Renal pelvis (tissue), 4 donors: ENCODE measurements around the gene MMD2. TPM values are rescaled to one million over a fixed set of nuclear protein-coding genes. Genes with fewer than 3 reads are reported as not detected.
"Not testable (repeated sequence)": the region's sequence is repeated elsewhere in the genome, so short reads cannot be mapped to it uniquely, and the experiment has no call there.

Source experiments
- DNase-seq: peaks from one replicate; pipeline ENCODE4 v3.0.0-alpha.2; 2013
- polyA plus RNA-seq, 3 donors: library from polyadenylated mRNA; unstranded; fragments of 120-200 nt; gene quantifications; one replicate each; pipeline ENCODE4 v1.2.1, GENCODE V29; 2013; ENCODE audit not compliant: insufficient read length in 3 of 3

Gene MMD2
- polyA plus RNA-seq, 3 donors = 0.23 TPM; not detected in 2

GRCh38 chr7:4894482-4894881, 64.5 kb downstream of the MMD2 start:
- no peak for DNase-seq

GRCh38 chr7:4893929-4894475, 65.0 kb downstream of the MMD2 start:
- DNase-seq = no peak

GRCh38 chr7:4893188-4893587, 65.8 kb downstream of the MMD2 start:
- DNase-seq = not testable (repeated sequence)

GRCh38 chr7:4891522-4891921, 67.5 kb downstream of the MMD2 start:
- not testable (repeated sequence) for DNase-seq

- no peak for DNase-seq
Measured at GRCh38 chr7:4889682-4890081, 69.3 kb downstream of the MMD2 start.

GRCh38 chr7:4888161-4888560, 70.8 kb downstream of the MMD2 start:
- DNase-seq = no peak

GRCh38 chr7:4886671-4887070, 72.3 kb downstream of the MMD2 start:
- no peak for DNase-seq

GRCh38 chr7:4885317-4885807, 73.6 kb downstream of the MMD2 start:
- no peak for DNase-seq

- DNase-seq = no peak
Measured at GRCh38 chr7:4884164-4884563, 74.8 kb downstream of the MMD2 start.

- DNase-seq = peak; percentile 87
Measured at GRCh38 chr7:4883372-4884144, 75.4 kb downstream of the MMD2 start, which contains the start of gene RADIL. RADIL (minus strand) TSS chr7:4883716; CDS start chr7:4878139, 5,577 bp downstream.

GRCh38 chr7:4883033-4883371, 76.0 kb downstream of the MMD2 start:
- no peak for DNase-seq

- DNase-seq = peak; percentile 67
Measured at GRCh38 chr7:4882169-4883032, 76.6 kb downstream of the MMD2 start.

GRCh38 chr7:4880218-4880617, 78.8 kb downstream of the MMD2 start:
- no peak for DNase-seq

GRCh38 chr7:4879396-4880081, 79.4 kb downstream of the MMD2 start:
- no peak for DNase-seq

- peak; percentile 46 for DNase-seq
Measured at GRCh38 chr7:4878336-4879335, 80.4 kb downstream of the MMD2 start.

- no peak for DNase-seq
Measured at GRCh38 chr7:4876586-4876985, 82.4 kb downstream of the MMD2 start.

- DNase-seq = no peak
Measured at GRCh38 chr7:4875391-4875790, 83.6 kb downstream of the MMD2 start.

GRCh38 chr7:4873071-4873944, 85.7 kb downstream of the MMD2 start:
- no peak for DNase-seq

- no peak for DNase-seq
Measured at GRCh38 chr7:4871930-4872675, 86.9 kb downstream of the MMD2 start.
